ENCODE measurements around the gene CFL1.
A peak's percentile ranks its signal among the peaks of the same experiment; 100 is the strongest.

The CFL1 gene

DNA sequence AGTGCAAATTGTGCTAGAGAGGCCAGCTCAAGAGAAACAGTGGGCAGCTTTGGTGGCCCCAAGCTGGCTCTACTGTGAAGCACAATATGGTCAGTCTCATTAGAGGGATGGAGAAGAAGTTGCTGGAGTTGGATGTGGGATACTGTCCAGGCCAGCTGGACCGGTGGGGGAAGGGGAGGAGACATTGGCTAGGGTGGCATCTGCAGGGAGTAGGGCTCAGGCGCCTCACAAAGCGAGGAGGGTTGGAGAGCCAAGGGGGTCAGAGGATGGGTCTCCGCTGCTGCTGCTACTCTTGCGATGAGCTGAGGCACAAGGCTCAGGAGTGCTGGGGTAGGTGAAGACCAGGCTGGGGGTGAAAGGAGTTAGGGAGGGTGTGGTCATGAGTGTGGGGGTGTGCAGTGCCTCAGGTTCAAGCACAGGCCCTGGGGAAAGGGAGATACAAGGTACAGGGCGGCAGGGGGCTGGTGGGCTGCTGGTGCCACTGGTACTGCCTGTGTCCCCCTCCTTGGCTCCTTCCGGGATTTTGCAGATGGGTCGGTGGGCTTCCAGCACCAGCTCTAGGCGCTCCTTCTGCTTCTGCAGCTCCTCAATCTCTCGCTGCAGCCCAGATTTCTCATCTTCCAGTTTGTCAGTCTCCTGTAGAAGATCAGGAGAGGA, 34.8 kb upstream of the CFL1 start:
- H3K4me3 ChIP-seq (replicated peaks in 1 of 2; ENCODE audit: low read depth in 2 of 2, low read length in 2 of 2) = peak overlapping the region; percentile 5 to 69
- TF ChIP-seq, protein P1, sequence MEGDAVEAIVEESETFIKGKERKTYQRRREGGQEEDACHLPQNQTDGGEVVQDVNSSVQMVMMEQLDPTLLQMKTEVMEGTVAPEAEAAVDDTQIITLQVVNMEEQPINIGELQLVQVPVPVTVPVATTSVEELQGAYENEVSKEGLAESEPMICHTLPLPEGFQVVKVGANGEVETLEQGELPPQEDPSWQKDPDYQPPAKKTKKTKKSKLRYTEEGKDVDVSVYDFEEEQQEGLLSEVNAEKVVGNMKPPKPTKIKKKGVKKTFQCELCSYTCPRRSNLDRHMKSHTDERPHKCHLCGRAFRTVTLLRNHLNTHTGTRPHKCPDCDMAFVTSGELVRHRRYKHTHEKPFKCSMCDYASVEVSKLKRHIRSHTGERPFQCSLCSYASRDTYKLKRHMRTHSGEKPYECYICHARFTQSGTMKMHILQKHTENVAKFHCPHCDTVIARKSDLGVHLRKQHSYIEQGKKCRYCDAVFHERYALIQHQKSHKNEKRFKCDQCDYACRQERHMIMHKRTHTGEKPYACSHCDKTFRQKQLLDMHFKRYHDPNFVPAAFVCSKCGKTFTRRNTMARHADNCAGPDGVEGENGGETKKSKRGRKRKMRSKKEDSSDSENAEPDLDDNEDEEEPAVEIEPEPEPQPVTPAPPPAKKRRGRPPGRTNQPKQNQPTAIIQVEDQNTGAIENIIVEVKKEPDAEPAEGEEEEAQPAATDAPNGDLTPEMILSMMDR (IDR thresholded peaks at IDR 0.05; ENCODE audit: low read depth, low read length) = no peak
- DNase-seq (ENCODE audit: low read depth in 2 of 2) = no peak

GRCh38 chr11:65892137-65892540, 34.2 kb upstream of the CFL1 start:
- DNase-seq (ENCODE audit: low read depth in 2 of 2) = peak in 1 of 2 donors; percentile 44
- H3K4me3 ChIP-seq (replicated peaks in 1 of 2; ENCODE audit: low read depth in 2 of 2, low read length in 2 of 2) = peak overlapping the region; percentile 69 to 80

GRCh38 chr11:65891219-65892136, 33.5 kb upstream of the CFL1 start:
- DNase-seq (ENCODE audit: low read depth in 2 of 2) = peak; percentile 65 to 66
- H3K4me3 ChIP-seq (replicated peaks in 1 of 2; ENCODE audit: low read depth in 2 of 2, low read length in 2 of 2) = peak overlapping the region; percentile 69 to 80
- TF ChIP-seq, protein P1 (IDR thresholded peaks at IDR 0.05; ENCODE audit: low read depth, low read length) = peak; percentile 17

DNA sequence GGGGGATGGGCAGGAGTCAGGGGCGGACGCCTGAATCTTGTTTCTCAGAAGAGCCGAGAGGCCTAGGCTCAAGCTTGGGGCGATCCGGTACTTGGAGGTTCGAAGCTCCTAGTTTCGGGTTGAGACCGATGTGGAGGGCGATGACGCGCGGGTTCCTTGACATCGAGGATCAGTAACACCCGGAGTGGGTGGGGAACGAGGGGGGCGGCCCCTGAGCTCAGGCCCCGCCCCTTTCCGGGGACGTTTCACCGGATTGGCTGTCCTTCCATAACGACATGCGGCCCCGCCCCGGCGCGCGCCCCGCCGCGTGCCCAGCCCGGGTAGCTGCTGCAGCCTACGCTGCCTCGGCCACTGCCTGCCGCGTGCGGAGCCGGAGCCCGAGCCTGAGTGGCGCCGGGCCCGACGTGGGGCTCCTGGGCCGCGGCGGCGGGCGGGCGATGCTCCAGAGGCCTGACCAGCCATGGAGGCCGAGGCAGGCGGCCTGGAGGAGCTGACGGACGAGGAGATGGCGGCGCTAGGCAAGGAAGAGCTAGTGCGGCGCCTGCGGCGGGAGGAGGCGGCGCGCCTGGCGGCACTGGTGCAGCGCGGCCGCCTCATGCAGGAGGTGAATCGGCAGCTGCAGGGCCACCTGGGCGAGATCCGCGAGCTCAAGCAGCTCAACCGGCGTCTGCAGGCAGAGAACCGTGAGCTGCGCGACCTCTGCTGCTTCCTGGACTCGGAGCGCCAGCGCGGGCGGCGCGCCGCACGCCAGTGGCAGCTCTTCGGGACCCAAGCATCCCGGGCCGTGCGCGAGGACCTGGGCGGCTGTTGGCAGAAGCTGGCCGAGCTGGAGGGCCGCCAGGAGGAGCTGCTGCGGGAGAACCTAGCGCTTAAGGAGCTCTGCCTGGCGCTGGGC, 32.6 kb upstream of the CFL1 start, which contains the start of gene CCDC85B:
Gene CCDC85B (plus strand): TSS at position 350 of the 895 bp plus-strand sequence. CDS start 111 bp downstream, at position 461.
- peak within 1 kb of the TSS; percentile 69 to 80 for H3K4me3 ChIP-seq (replicated peaks in 1 of 2; ENCODE audit: low read depth in 2 of 2, low read length in 2 of 2)
- peak; percentile 97 to 98 for DNase-seq (ENCODE audit: low read depth in 2 of 2)
- TF ChIP-seq, protein P1 (IDR thresholded peaks at IDR 0.05; ENCODE audit: low read depth, low read length) = no peak

- peak; percentile 97 to 99 for DNase-seq (ENCODE audit: low read depth in 2 of 2)
- TF ChIP-seq, protein P1 (IDR thresholded peaks at IDR 0.05; ENCODE audit: low read depth, low read length) = peak; percentile 68
- H3K4me3 ChIP-seq (replicated peaks in 1 of 2; ENCODE audit: low read depth in 2 of 2, low read length in 2 of 2) = peak within 1 kb of the TSS; percentile 79 to 89
Observed at GRCh38 chr11:65888163-65888814, 30.3 kb upstream of the CFL1 start, which contains the start of gene FIBP. Gene FIBP (minus strand): TSS chr11:65888471. CDS start chr11:65888418, 53 bp downstream.

- TF ChIP-seq, protein P1 (IDR thresholded peaks at IDR 0.05; ENCODE audit: low read depth, low read length) = no peak
- H3K4me3 ChIP-seq (replicated peaks in 1 of 2; ENCODE audit: low read depth in 2 of 2, low read length in 2 of 2) = peak overlapping the region; percentile 79 to 89
- peak in 1 of 2 donors; percentile 61 for DNase-seq (ENCODE audit: low read depth in 2 of 2)
Observed at GRCh38 chr11:65887723-65888162, 29.8 kb upstream of the CFL1 start.

Data from cardiac fibroblast (primary cell).